PC-9 (cell line): ENCODE results near the gene KRTAP9-6. TPM values are rescaled to one million over a fixed set of nuclear protein-coding genes. Genes with fewer than 3 reads are reported as not detected.

Experiments used
- BruUV-seq: library from RNA; stranded (reverse); fragments of 400-500 nt; replicated peaks from 2 replicates; lab custom pipeline; 2021; lab: Mats Ljungman, UMichigan
- CTCF ChIA-PET: fragments of 300-600 bp; sonication (Branson Sonifier 250); formaldehyde crosslinking; loops from one replicate; lab custom pipeline; 2022; ENCODE audit warnings: antibody characterized with exemption; lab: Charles Lee
- POLR2A ChIA-PET: fragments of 300-600 bp; sonication (Branson Sonifier 250); formaldehyde crosslinking; loops from one replicate; lab custom pipeline; 2022; ENCODE audit warnings: antibody characterized with exemption; ENCODE audit not compliant: unreplicated experiment; lab: Charles Lee
- DNase-seq, 2 experiments: peaks; one replicate each; pipeline versions ENCODE4 v3.0.0 to v3.0.0-alpha.2; 2015 to 2022; ENCODE audit warnings: mixed read lengths in 1 of 2
- H2AFZ ChIP-seq: fragments of 200-600 bp; sonication (generic); 2 replicates; pipeline ENCODE4 v1.8.1; 2017; ENCODE audit warnings: antibody characterized with exemption
- H3F3A ChIP-seq: fragments of 200-600 bp; sonication (generic); 2 replicates; pipeline ENCODE4 v1.8.1; 2017; ENCODE audit warnings: antibody characterized with exemption, mild to moderate bottlenecking, low read depth; ENCODE audit not compliant: insufficient read depth
- H3K27ac ChIP-seq: fragments of 200-600 bp; sonication (generic); 2 replicates; pipeline ENCODE4 v1.6.1; 2016; ENCODE audit warnings: mixed run types
- H3K27me3 ChIP-seq: fragments of 200-600 bp; sonication (generic); 2 replicates; pipeline ENCODE4 v1.6.1; 2016; ENCODE audit warnings: low read depth, mixed run types; ENCODE audit not compliant: insufficient read depth
- H3K36me3 ChIP-seq: fragments of 200-600 bp; sonication (generic); 2 replicates; pipeline ENCODE4 v1.6.1; 2016; ENCODE audit warnings: low read depth, mixed run types
- H3K4me1 ChIP-seq: fragments of 200-600 bp; sonication (generic); replicated peaks from 2 replicates; pipeline ENCODE4 v1.6.1; 2016; ENCODE audit warnings: mixed run types; ENCODE audit not compliant: insufficient read depth
- H3K4me2 ChIP-seq: fragments of 200-600 bp; sonication (generic); 2 replicates; pipeline ENCODE4 v1.6.1; 2017; ENCODE audit warnings: mixed run types
- H3K4me3 ChIP-seq: fragments of 200-600 bp; sonication (generic); 2 replicates; pipeline ENCODE4 v1.6.1; 2016; ENCODE audit warnings: mixed run types
- H3K79me2 ChIP-seq: fragments of 200-600 bp; sonication (generic); 2 replicates; pipeline ENCODE4 v1.6.1; 2017; ENCODE audit warnings: low read depth, mixed run types
- H3K9me2 ChIP-seq: fragments of 200-600 bp; sonication (generic); 2 replicates; pipeline ENCODE4 v1.8.1; 2017; ENCODE audit warnings: mild to moderate bottlenecking; ENCODE audit not compliant: insufficient read depth
- H3K9me3 ChIP-seq: fragments of 200-600 bp; sonication (generic); 2 replicates; pipeline ENCODE4 v1.8.1; 2016; ENCODE audit warnings: low read depth; ENCODE audit not compliant: insufficient read depth
- H4K20me1 ChIP-seq: fragments of 200-600 bp; sonication (generic); 2 replicates; pipeline ENCODE4 v1.8.1; 2017; ENCODE audit not compliant: insufficient read depth
- CTCF ChIP-seq: fragments of 200-600 bp; sonication (generic); conservative IDR thresholded peaks from 2 replicates; pipeline ENCODE4 v1.6.1; 2017; ENCODE audit warnings: mixed run types, antibody characterized with exemption, mild to moderate bottlenecking, moderate library complexity
- EZH2 ChIP-seq: fragments of 200-600 bp; sonication (generic); IDR thresholded peaks from 2 replicates; pipeline ENCODE4 v1.8.0; 2017; ENCODE audit warnings: antibody characterized with exemption, low read depth
- intact Hi-C: fragments of 100-400 bp; cut with micrococcal nuclease; formaldehyde crosslinking; loops from one replicate; pipeline ENCODE4 v1.10.0; 2022; ENCODE audit not compliant: unreplicated experiment
- total RNA-seq: library from RNA; stranded (reverse); gene quantifications from 2 replicates; pipeline ENCODE4 v1.2.3, GENCODE V29; 2021

The KRTAP9-6 gene
- total RNA-seq, 1 experiment from 2014 or later, result not detected

- POLR2A ChIA-PET, result no interaction called here
- intact Hi-C loops, result no loop called here
- no peak overlapping the region for H2AFZ ChIP-seq
- H3K4me3 ChIP-seq, result no peak overlapping the region
- CTCF ChIA-PET, result no interaction called here
- no peaks in the 10 kb centered on the region for H4K20me1 ChIP-seq
- H3K4me2 ChIP-seq, result no peak overlapping the region
- no peaks in the 10 kb centered on the region for H3K9me2 ChIP-seq
- H3K9me3 ChIP-seq, result no peaks in the 10 kb centered on the region
- DNase-seq, result no peak
- no peak overlapping the region for H3K27ac ChIP-seq
- no peaks in the 10 kb centered on the region for H3K4me1 ChIP-seq
- no TSS peak for BruUV-seq
- no peaks in the 10 kb centered on the region for H3K79me2 ChIP-seq
- no peaks in the 10 kb centered on the region for H3F3A ChIP-seq
- no peaks in the 10 kb centered on the region for H3K27me3 ChIP-seq
- no peaks in the 10 kb centered on the region for H3K36me3 ChIP-seq
- TF ChIP-seq EZH2 (no peak), CTCF (no peak)
These were observed 31.7 kb downstream of the KRTAP9-6 start for GRCh38 chr17:41296846-41297245.

GRCh38 chr17:41298458-41299135 lies 33.4 kb downstream of the KRTAP9-6 start:
- Histone ChIP-seq H3K27ac (no peak overlapping the region), H3K36me3 (no peaks in the 10 kb centered on the region), H3K4me2 (no peak overlapping the region), H4K20me1 (no peaks in the 10 kb centered on the region), H3K9me3 (no peaks in the 10 kb centered on the region), H3K4me3 (no peak overlapping the region), H3F3A (no peaks in the 10 kb centered on the region), H3K79me2 (no peaks in the 10 kb centered on the region), H3K4me1 (no peaks in the 10 kb centered on the region), H3K27me3 (no peaks in the 10 kb centered on the region), H2AFZ (no peak overlapping the region), H3K9me2 (no peaks in the 10 kb centered on the region)
- TF ChIP-seq CTCF (no peak), EZH2 (no peak)
- no peak for DNase-seq
- CTCF ChIA-PET, result no interaction called here
- POLR2A ChIA-PET, result no interaction called here
- BruUV-seq, result no TSS peak
- intact Hi-C loops, result no loop called here

- no peak overlapping the region for H3K4me3 ChIP-seq
- H3K36me3 ChIP-seq, result no peaks in the 10 kb centered on the region
- H3K9me2 ChIP-seq, result no peaks in the 10 kb centered on the region
- H3K27ac ChIP-seq, result no peak overlapping the region
- DNase-seq, result no peak
- no peak for TF ChIP-seq CTCF
- intact Hi-C loops, result no loop called here
- H3K4me2 ChIP-seq, result no peak overlapping the region
- ChIA-PET POLR2A (interaction anchor here (0.6 kb wide), 1 partner anchor 89 kb away, joined by 4 read pairs; no protein-coding TSS in a partner anchor), CTCF (no interaction called here)
- no peaks in the 10 kb centered on the region for H3K27me3 ChIP-seq
- no peaks in the 10 kb centered on the region for H3K79me2 ChIP-seq
- no peaks in the 10 kb centered on the region for H3K4me1 ChIP-seq
- BruUV-seq, result no TSS peak
- H3K9me3 ChIP-seq, result no peaks in the 10 kb centered on the region
- H2AFZ ChIP-seq, result no peak overlapping the region
- H4K20me1 ChIP-seq, result no peaks in the 10 kb centered on the region
- no peaks in the 10 kb centered on the region for H3F3A ChIP-seq
These were observed 36.1 kb downstream of the KRTAP9-6 start for GRCh38 chr17:41301204-41301790.
